Activated CD8-positive, alpha-beta memory T cell treated with anti-CD3 and anti-CD28 coated beads for 1 hour (primary cell): Measurements from ENCODE around the gene FOS.
"Not testable (repeated sequence)": the region's sequence is repeated elsewhere in the genome, so short reads cannot be mapped to it uniquely, and the experiment has no call there.

ENCODE experiments used
- DNase-seq, 2 donors: peaks; one replicate each; pipeline ENCODE4 v3.0.0-alpha.2; 2020; ENCODE audit warnings: low read depth in 1 of 2; ENCODE audit errors: extremely low read depth in 1 of 2

FOS gene

GRCh38 chr14:75293920-75294648 is 15.5 kb downstream of the FOS start:
- DNase-seq: peak; percentile 81 to 95

DNA sequence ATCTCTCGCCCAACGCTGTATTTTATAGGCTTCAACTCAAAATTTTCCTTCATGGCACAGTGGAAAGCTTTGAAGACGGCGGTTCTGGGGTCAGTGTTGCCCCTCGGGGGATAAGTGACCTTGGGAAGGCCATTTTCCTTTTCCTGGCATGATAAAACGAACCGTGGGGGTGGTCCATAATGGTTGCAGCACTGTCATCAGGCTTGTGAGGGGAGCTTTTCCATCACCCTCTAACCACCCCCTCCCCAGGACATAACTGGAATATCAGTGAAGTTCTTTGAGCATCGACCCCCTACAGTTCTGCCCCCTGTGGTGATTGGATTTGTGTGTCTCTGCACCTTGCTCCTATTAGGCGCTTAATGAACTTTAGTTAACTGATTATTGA is 16.0 kb downstream of the FOS start:
- DNase-seq: no peak

GRCh38 chr14:75295061-75295461 is 16.4 kb downstream of the FOS start:
- no peak for DNase-seq

DNA sequence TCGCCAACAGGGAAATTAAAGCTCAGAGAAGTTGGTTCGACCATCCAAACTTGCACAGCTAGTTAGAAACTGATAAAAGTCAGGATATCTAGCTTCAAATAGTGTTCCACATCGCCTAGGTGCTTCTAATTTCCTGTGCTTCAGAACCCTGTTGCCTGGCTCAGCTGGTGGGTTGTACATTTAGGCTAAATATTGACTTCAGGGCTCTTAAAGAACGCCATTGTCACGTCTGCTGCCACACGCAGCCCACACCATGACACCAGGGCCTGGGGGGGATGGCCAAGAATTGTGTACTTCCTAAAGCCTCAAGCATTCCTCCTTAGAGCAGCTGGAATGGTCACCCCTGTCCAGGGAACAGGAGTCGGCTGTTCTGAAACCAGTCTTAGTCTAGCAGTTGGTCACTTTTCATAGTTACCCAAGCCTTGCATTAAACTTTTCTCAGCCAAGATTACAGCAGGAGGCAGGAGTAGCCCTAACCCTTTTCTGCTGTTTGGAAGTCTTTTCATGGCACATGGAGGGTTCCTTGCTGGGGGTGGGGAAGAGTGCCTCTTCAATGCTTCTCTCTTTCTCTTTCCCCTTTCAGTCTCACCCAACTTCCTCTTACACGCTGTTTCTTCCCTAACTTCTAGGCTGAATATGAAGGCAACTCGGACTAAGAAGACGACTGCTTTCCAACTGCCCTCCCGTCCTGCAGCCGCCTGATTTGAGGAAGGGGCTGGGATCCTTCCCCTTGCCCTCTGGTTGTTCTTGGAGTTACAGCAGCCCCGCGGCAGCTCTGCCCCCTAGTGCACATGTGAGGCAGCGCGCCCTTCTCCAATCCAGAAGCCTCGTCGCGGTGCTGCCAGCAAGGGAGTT is 17.1 kb downstream of the FOS start:
- DNase-seq: peak in 1 of 2 donors; percentile 62

GRCh38 chr14:75297411-75298040 is 18.9 kb downstream of the FOS start:
- no peak for DNase-seq

DNA sequence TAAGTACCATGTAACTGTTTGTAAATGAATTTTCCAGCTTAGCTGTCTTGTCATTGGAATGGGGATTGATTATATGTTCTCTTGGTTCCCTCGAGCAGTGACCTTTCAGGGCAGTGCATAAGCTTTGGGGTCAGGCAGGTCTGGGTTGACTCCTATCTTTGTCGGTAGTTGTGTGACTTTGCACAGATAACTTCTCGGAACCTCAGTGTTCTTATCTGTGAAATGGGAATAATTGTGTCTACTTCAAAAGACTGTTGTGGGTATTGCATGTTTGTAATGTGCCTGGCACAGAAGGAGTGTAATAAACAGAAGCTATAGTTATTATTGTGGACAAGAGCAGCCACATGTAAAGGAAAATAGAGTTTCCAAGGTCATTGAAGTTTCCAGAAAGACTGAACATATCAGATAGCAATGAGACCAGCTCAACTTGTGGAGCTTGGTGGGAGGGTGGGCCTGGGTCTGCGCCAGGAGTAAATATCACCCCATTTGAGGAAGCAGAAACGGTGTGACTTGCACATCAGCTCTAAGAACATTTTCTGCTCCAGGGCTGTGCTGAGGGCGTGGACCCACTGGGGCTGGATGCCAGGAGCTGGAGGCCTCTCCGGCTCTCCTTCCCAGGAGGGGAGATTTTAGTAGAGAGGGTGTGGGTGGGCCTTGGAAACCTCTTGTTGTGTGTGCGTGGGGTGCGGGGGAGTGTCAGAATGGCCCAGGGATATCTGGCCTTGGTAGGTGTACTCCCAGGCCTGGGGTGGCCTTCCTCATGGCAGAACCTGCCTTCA is 19.7 kb downstream of the FOS start:
- no peak for DNase-seq

DNA sequence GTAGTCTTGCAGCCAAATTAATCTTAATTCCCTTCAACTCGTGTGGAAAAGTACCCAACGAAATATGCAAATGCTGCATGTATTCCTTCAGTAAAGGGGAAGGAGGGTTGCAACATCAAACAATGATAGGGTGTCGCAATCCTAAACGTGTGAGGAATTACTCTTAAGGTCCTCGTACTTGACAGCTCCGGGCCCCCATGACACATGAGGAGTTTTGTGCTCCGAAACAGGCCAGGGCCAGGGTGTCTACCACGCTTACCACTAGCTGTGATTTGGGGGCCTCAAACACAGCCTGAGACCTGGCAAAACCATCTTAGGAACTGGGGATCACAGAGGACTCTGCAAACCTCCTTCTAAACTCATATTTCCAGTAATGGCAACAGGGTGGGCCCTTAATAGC is 20.4 kb downstream of the FOS start:
- no peak for DNase-seq

DNA sequence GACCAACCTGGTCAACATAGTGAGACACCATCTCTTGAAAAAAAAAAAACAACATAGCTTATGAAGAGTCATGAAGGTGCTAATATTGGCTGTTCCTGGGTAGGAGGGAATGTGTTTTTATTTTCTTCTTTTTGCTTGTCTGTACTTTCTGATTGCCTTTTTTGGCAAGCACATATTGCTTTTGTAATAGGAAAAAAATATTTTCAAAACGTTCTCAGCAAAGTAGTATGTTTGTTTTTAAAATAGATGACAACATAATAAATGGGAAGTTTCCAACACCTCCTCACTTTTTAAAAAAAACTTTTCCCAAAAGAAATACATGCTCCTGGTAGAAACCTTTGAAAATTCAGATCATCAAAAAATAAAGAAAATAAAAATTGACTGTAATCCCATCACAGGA is 20.9 kb downstream of the FOS start:
- no peak for DNase-seq

DNA sequence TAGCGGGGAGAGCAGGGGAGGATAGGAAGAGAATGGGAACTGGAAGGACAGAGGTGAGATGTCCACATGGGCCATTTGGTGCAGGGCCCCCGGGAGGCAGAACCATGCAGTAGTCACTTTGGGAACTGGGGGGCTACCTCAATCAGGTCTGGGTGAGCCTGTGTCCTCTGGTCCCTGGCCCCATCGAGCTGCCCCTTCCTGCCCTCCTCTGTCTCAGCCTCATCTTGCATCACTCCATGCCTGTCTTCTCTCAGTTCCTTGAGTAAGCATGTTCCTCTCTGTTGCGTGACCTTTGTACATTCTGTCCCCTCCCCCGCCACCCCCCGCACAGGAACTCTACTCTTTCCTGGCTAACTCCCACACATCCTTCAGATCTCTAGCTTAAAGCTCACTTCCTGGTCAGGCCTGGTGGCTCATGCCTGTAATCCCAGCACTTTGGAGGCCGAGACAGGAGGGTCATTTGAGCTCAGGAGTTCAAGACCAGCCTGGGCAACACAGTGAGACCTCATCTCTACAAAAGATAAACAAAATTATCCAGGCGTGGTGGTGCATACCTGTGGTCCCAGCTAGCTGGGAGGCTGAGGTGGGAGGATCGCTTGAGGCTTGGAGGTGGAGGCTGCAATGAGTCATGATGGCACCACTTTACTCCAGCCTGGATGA is 23.2 kb downstream of the FOS start:
- no peak for DNase-seq

GRCh38 chr14:75303381-75303789 is 24.8 kb downstream of the FOS start:
- peak in 1 of 2 donors; percentile 39 for DNase-seq

DNA sequence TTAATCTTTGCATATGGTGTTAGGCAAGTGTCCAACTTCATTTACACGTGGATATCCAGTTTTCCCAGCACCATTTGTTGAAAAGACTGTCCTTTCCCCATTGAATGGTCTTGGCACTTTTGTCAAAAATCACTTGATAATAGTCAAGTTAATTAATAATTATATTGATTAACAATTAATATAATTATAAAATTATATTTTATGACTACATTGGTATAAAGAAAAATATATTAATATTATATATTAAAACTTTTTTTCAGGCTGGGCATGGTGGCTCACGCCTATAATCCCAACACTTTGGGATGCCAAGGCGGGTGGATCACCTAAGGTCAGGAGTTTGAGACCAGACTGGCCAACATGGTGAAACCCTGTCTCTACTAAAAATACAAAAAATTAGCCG is 27.8 kb downstream of the FOS start:
- not testable (repeated sequence) for DNase-seq

GRCh38 chr14:75306927-75307699 is 28.5 kb downstream of the FOS start:
- DNase-seq: no peak

DNA sequence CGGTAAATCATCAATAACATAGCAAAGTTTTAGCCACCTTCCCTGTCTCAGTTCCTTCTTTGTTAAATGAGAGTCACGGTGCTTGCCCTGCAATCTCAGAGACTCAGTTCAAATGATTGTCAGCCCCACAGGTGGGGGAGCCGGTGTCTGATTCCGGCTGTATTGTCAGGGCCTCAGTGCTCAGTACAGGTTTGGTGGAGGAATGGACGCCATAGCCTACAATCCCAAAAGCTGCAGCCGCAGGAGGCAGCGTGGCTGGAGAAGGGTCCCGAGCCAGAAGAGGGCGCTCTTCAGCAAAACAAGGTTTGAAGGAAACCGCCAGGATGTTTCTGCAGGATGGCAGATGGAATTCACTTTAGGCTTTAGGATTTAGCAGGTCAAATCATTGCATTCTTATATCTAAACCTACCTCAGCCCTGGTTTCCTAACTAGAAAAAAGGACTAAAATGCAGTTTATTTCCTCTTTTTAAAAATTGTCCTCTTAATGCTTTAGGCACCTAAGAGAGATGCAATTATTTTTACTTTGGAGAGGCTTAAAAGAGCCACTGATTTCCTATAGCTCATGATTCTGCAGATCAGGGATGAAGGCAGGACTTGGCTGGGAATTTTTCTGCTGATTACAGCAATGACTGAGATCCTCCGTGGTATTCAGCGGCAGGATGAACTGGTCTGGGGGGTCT is 29.2 kb downstream of the FOS start:
- peak in 1 of 2 donors; percentile 62 for DNase-seq

DNA sequence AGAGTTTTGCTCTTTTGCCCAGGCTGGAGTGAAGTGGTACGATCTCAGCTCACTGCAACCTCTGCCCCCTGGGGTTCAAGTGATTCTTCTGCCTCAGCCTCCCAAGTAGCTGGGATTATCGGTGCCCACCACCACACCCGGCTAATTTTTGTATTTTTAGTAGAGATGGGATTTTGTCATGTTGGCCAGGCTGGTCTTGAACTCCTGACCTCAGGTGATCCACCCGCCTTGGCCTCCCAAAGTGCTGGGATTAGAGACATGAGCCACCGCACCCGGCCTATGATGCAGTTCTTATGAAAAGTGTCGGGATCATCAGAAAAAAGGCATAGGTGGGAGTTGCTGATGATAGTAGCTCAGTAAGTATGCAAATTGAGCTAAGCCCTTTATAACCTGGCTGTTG is 30.4 kb downstream of the FOS start:
- DNase-seq: not testable (repeated sequence)

DNA sequence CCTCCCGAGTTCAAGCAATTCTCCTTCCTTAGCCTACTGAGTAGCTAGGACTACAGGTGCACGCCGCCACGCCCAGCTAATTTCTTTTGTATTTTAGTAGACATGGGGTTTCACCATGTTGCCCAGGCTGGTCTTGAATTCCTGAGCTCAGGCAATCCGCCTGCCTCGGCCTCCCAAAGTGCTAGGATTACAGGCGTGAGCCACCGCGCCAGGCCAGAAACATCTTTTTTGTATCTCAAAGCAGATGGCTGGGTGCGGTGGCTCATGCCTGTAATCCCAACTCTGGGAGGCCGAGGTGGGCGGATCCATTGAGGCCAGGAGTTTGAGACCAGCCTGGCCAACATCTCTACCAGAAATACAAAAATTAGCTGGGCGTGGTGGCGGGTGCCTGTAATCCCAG is 30.9 kb downstream of the FOS start:
- not testable (repeated sequence) for DNase-seq

DNA sequence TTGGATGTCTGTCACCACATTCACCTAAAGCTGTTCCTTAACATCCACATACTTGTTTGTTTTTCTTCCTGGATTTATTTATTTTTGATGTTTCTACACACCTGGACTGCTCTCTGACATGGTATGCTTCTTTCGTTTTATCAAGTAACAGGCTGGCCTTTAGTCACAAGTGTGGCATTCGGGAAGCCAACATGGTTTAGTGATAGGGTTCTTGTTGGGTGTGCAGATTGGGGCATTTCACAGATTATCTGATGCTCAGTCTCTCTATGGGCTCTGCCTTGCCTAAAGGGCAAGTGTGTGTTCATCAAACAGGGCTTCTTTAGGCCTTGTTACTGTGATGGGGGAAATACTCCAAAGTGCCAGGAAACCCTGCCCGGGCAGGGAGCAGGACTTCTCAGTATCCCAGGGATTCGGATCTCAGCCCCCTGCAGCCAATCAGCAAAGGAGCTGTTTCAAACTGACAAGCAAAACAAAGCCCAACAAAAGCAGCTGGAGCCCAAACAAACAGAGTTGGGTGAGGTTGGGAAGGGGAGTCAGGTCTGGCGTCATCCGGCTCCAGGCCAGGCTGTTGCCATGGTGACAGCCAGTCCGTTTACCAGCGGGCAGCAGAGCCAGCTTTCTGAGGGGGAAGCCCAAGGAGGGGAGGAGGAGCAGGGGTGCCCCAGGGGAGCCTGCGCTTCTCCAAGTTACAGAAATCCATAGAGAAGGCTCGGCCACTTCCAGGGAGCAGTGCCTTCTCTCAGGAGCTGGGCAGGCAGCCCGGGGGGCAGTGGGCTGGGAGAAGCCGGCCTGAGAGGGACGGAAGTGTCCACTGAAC is 31.9 kb downstream of the FOS start:
- no peak for DNase-seq

GRCh38 chr14:75311356-75311755 is 32.7 kb downstream of the FOS start:
- no peak for DNase-seq

DNA sequence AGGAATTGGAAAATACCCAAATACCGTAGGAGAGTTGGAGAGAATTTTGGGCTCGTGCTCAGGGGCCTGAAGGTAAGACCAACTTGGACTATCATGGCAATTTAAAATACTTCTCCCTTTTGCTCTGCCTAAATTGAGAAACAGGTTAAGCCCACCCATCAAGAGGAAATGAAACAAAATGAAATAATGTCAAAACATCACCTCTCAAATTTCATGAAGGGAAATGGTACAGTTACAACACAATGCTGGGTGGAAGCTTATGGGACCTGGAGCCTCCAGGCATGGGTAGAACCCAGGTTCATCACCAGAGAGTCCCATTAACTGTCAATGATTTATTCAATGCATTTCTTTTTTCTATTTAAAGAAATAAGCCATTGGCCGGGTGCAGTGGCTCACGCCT is 33.7 kb downstream of the FOS start:
- DNase-seq: no peak
